GM12891 (cell line): ENCODE results near the gene ATXN7L2.

Experiments used
- POLR2A ChIP-seq: IDR thresholded peaks from 2 replicates; pipeline ENCODE4 v1.6.1; 2011; ENCODE audit warnings: low read depth, low read length, control low read depth
- POLR2AphosphoS5 ChIP-seq: IDR thresholded peaks from 2 replicates; pipeline ENCODE4 v1.6.1; 2011; ENCODE audit warnings: low read depth, low read length, control low read depth
- SPI1 ChIP-seq: IDR thresholded peaks from 2 replicates; pipeline ENCODE4 v1.6.1; 2011; ENCODE audit warnings: low read depth, low read length, control low read depth
- TAF1 ChIP-seq: IDR thresholded peaks from 2 replicates; pipeline ENCODE4 v1.6.1; 2011; ENCODE audit warnings: low read depth, low read length, control low read depth

DNA sequence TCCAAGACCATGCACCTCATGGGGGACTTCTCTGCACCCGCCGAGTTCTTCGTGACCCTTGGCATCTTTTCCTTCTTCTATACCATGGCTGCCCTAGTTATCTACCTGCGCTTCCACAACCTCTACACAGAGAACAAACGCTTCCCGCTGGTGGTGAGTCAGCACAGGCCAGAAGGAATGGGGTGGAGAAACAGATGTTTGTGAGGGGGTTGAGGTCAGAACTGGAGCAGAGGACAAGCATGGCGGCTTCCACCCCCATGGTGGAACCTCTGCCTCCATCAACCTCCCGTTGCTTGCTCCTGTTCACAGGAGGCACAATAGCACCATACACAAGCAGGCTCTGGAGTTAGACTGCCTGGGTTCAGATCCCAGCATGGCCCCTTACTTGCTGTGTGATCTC is 6.9 kb upstream of the ATXN7L2 start:
- TF ChIP-seq TAF1 (no peak), POLR2A (no peak), POLR2AphosphoS5 (no peak), SPI1 (no peak)
